GF-D8 (cell line): ENCODE data around the gene MAL.

Source experiments
- DNase-seq: peaks from one replicate; lab custom pipeline; 2025; lab: John Stamatoyannopoulos, UW

Gene MAL

GRCh38 chr2:95099910-95100309 is 74.4 kb downstream of the MAL start:
- no peak for DNase-seq
